HG03045 (cell line): ENCODE data around the gene MRNIP.
"Not testable (repeated sequence)": the region's sequence is repeated elsewhere in the genome, so short reads cannot be mapped to it uniquely, and the experiment has no call there.

Experiments
- ATAC-seq: cut with Tn5 transposase; IDR thresholded peaks from one replicate; pipeline ENCODE4 v1.9.1; 2021; ENCODE audit warnings: mild to moderate bottlenecking, moderate library complexity; ENCODE audit not compliant: unreplicated experiment

MRNIP gene

GRCh38 chr5:179872055-179872827 lies 13.6 kb upstream of the MRNIP start:
- ATAC-seq = no peak

GRCh38 chr5:179871533-179871932 lies 12.9 kb upstream of the MRNIP start:
- not testable (repeated sequence) for ATAC-seq

- no peak for ATAC-seq
Observed at GRCh38 chr5:179870952-179871351, 12.3 kb upstream of the MRNIP start.

- no peak for ATAC-seq
Observed at GRCh38 chr5:179870403-179870903, 11.8 kb upstream of the MRNIP start.

- ATAC-seq = no peak
Observed at GRCh38 chr5:179869641-179870402, 11.2 kb upstream of the MRNIP start.

- no peak for ATAC-seq
Observed at GRCh38 chr5:179869101-179869500, 10.5 kb upstream of the MRNIP start.

- ATAC-seq = no peak
Observed at GRCh38 chr5:179868541-179868940, 9.9 kb upstream of the MRNIP start.

- no peak for ATAC-seq
Observed at GRCh38 chr5:179867476-179867875, 8.9 kb upstream of the MRNIP start.

GRCh38 chr5:179867079-179867465 lies 8.5 kb upstream of the MRNIP start:
- ATAC-seq = no peak

GRCh38 chr5:179866241-179867078 lies 7.8 kb upstream of the MRNIP start:
- ATAC-seq = no peak

GRCh38 chr5:179865491-179866240 lies 7.0 kb upstream of the MRNIP start:
- no peak for ATAC-seq

GRCh38 chr5:179864686-179865085 lies 6.1 kb upstream of the MRNIP start:
- ATAC-seq = no peak

GRCh38 chr5:179863449-179864085 lies 5.0 kb upstream of the MRNIP start:
- ATAC-seq = no peak

GRCh38 chr5:179862891-179863290 lies 4.3 kb upstream of the MRNIP start:
- ATAC-seq = no peak

- ATAC-seq = no peak
Observed at GRCh38 chr5:179862296-179862695, 3.7 kb upstream of the MRNIP start.

- ATAC-seq = no peak
Observed at GRCh38 chr5:179860301-179860700, 1.7 kb upstream of the MRNIP start.

- ATAC-seq = peak; percentile 41
Observed at GRCh38 chr5:179858241-179858585, 404 bp downstream of the MRNIP start.

- no peak for ATAC-seq
Observed at GRCh38 chr5:179854356-179854755, 4.3 kb downstream of the MRNIP start.

- ATAC-seq = peak; percentile 82
Observed at GRCh38 chr5:179852993-179853547, 5.5 kb downstream of the MRNIP start.

- no peak for ATAC-seq
Observed at GRCh38 chr5:179841621-179842020, 17.0 kb downstream of the MRNIP start.
